HL-60/S4 (cell line): ENCODE data around the gene PRIMA1.

Experiments used
- in situ Hi-C: fragments of 300-500 bp; cut with MboI; formaldehyde crosslinking; loops from 2 replicates; pipeline ENCODE4 v1.14.3; 2022; ENCODE audit warnings: low sequenced_read_pairs

Gene PRIMA1

DNA sequence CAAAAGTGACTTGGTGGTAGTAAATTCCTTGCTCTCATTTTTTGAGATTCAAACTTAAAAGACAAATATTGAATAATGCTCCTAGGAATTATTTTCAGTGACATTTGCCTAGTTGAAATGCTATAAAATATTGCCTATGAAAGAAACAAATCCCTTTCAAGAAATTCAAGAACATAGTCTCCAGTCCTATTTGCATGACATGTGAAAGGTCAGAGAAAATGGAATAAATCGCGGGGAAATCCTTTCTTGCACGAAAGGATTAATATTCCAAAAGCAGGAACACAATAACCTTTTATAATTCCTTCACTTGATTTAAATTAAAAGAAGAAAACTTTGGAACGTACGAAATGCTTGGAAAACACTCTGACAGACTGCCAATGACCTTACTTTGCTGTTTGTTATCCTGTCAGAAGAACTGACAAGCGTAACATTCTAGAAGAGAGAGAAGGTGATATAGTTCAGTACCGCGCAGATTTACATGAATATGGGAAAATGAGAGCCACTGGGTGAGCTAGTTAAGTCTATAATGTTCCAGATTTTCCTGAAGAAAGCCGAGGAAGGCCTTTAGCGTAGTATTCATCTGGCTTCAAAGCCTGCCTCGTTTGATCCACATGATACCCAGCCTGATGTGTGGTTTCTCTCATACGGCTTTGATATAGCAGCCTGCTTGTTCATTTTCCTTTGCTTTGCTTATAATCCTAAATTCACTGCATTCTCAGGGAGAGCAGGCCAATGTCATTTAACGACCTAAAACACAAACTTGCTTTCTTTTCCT, 103.0 kb downstream of the PRIMA1 start:
- in situ Hi-C loops, result no loop called here

GRCh38 chr14:93683226-93683625, 105.1 kb downstream of the PRIMA1 start:
- in situ Hi-C loops, result no loop called here

DNA sequence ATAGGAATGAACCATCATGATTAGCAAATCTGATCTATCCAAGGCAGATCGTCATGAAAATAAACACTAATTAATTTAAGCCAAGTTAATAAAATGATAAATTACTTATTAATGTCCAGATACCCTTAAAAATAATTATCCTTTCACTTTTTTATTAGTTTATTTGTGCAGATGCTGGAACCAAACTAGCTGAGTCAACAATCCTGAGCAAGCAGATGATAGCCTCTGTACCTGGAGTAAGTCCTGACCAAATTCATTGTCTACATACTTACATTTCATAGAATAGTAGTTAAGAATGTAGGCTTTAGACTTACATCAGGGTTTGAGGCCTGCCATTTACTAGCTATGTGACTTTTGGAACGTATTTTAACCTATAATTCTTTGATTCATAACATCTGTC, 105.8 kb downstream of the PRIMA1 start:
- in situ Hi-C loops, result no loop called here

DNA sequence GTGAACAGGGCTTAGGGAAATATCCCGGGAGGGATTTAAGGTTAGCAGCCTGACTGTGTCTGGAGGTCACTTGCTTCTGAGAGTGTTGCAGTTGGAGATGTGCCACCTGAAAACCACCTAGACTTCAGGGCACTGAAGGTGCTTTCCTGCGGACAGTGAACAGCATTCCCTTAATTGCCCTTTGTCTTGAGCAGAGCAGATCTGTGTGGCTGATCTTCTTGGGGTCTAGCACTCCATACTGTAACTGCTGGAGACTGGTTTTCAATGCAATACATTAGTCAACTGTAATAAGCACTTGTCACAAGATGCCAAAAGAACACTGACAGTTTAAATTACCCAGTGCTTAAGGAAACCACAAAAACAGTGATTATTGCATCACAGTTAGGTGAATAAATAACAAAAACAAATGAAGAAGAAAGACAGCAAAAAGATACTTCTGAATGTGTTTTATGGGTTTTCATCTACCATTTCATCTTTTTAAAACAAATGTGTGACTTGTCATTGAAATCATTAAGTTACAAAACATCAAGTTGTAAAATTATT, 111.8 kb downstream of the PRIMA1 start:
- in situ Hi-C loops, result no loop called here

DNA sequence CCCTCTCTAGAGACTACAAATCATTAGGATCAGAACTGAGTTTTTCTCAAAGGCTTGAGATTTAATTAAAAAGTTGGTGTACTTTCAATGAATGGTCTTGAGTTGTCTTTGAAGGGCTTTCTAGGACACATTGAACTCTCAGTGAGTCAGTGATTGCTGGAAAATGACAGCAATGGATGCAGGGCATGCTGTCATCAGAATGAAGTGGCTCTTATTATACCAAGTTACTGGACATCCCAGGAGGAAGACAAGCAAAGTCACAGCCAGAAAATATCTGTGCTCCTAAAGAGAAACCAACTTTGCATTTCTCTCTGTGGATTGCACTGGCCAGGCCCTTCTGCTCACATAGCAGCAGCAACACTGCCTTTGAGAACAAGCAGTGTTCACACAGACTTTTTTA, 112.6 kb downstream of the PRIMA1 start:
- in situ Hi-C loops, result no loop called here

- in situ Hi-C loops, result no loop called here
Measured at GRCh38 chr14:93674343-93674742, 113.9 kb downstream of the PRIMA1 start.

GRCh38 chr14:93669632-93670031, 118.7 kb downstream of the PRIMA1 start:
- in situ Hi-C loops, result no loop called here
